ENCODE results near the gene PDS5B.
A peak's percentile ranks its signal among the peaks of the same experiment; 100 is the strongest.

Gene PDS5B

DNA sequence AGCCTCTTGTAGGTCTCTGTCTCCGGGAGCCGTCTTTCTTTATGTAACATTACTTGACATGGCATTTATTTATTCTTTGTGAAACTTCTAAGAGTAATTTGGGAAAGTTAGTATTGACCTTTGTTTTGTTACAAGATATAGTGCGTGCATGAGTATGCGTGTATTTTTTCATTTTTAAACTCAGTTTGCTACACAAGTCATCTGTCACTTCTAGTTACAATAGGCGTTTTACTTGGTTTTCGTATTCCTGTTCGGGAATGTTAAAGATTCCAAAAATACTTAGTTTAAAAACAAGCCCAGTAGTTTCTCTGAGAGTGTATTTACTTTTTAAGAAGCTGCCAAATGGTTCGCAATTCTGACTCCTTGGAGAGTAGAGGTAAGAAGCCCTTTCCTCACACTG, 3.2 kb downstream of the PDS5B start:
- no peak for DNase-seq

DNA sequence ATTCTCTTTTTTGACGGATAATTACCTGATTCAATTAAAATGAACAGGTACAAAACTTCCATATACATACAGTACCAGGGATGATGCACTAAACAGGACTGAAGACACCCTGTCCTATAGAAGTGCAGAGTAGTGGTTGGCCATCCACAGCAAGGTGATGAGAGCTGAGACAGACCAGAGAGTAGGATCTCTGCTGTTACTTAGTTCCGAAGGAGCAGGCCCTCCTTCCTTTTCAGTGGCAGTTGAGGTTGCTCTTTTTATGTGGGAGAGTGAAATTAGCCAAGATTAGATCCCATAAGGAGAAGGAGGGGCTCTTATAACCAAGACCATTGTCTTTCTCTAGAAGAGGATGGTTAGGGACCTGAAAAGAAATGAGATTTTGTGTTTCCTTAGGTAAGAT, 4.0 kb downstream of the PDS5B start:
- no peak for DNase-seq

DNA sequence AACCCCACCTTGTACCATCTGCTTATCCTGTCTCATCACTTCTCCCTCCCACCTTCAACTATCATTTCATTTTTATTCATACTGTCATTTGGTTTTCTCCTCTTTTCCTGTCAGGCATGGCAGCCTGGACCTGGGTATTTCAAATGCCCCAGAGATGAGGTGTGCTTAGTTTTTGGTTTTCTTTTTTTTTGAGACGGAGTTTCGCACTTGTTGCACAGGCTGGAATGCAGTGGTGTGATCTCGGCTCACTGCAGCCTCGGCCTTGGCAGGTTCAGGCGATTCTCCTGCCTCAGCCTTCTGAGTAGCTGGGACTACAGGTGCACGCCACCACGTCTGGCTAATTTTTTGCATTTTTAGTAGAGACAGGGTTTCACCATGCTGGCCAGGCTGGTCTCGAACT, 5.8 kb downstream of the PDS5B start:
- DNase-seq, result no peak

DNA sequence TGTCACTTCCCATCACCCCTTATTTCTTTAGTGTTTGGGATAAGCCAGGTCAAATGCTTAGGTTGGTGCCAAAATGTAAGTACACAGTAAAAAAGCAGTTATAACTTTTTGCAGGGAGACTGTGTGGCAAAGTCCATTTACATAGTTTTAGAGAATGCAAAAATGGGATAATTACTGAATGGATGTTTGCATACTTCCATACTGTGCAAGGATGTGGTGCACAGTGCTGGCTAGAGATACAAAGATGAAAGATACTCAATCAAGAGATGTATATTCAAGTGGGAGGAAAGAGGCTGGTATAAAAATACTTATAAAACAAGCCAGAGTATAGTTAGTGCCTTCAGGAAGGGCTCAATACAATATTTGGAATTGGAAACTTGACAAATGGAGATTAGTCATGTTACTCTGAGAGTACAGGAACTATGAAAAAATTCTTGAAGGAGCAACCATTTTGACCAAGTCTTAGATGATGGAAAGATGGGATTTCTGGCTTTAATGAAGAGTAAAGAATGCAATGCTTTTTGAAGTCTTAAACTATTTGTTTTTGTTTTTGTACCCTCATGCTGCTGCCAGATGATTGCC, 8.0 kb downstream of the PDS5B start:
- DNase-seq, result no peak

DNA sequence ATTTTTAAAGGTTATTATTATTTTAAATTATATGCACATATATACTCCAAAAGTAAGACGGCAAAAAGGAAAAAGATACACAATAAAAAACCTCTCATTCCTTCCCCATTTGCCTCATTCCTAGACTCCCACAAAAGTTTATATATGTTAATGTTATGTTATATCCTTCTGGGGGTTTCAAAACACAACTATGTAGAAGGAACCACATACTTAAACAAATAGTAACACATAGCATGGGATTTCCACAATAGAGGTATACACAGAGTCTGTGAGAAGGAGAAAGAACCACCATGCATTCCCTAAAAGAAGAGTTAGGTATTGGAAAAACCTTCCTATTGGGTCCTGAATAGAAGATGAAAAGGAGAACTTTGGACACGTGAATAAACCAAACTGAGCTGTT, 9.1 kb downstream of the PDS5B start:
- DNase-seq, result no peak

DNA sequence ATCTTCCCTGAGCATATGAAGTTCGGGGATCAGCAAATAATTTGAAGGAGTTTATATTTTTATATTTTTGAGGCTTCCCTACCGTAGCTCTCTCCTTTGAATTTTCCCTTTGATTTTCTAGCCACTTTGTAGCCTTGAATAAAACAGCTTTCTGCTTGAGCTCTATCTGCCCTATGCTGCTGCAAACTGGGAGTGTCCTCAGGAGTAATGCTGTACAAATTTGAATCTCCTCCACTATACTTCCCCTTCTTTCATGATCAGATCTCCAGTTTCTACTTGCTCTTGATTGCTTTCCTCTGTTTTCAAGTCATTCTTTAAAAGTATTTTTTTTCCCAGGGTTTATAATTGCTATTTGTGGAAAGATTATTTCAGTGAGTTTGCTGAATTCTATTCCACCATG, 14.6 kb downstream of the PDS5B start:
- no peak for DNase-seq

DNA sequence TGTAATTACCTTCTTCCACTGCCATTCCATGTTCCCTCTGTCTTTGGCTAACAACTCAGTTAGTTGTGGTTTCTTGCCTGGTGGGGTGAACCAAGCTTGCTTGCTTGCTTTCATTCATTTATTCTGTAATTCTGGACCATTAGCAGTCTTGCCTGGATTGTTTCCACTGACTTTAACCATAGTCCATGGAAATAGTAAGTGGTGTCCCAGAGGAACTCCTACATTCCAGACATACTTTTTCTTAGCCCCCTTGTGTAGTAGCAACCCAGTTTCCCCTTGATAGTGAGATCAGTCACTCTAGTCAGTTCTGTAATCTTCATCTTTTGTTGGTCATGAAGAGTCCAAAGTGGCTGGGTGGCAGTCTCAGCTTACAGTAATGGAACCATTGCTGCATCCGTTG, 23.2 kb downstream of the PDS5B start:
- no peak for DNase-seq

DNA sequence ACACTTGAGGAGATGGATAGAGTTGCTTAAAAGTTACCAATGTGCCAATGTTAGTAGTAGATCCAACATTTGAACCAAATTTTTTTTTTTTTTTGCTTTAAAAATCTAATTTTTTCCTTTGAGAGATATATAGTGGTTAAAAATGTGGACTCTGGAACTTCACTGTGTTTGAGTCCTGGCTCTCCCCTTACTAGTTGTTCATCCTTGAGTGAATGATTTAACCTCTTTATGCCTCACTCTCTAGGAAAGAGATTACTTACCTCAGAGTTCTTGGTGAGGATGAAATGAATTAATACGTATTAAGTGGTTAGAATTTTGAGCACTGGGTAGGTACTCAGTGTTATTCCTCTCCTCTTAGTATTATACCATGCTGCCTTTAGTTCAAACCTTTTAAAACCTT, 24.3 kb downstream of the PDS5B start:
- no peak for DNase-seq

DNA sequence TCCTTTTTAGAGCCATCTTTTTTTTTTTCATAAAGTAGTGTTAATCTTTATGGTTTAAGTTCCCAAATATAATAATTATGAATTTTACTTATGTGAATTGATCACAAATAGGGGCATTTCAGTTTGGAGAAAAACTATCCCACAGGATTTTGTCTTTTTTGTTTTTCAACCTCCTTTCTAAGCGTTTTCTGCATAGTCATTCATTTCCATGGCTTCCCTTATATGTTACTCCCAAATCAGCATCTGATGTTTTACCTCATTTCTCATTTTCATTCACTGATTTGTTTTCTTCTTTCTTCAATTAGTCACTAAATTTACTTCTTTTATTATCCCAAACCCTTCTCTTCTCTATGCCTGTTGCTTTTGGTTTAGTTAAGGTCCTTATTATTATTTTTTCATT, 24.7 kb downstream of the PDS5B start:
- DNase-seq, result no peak

DNA sequence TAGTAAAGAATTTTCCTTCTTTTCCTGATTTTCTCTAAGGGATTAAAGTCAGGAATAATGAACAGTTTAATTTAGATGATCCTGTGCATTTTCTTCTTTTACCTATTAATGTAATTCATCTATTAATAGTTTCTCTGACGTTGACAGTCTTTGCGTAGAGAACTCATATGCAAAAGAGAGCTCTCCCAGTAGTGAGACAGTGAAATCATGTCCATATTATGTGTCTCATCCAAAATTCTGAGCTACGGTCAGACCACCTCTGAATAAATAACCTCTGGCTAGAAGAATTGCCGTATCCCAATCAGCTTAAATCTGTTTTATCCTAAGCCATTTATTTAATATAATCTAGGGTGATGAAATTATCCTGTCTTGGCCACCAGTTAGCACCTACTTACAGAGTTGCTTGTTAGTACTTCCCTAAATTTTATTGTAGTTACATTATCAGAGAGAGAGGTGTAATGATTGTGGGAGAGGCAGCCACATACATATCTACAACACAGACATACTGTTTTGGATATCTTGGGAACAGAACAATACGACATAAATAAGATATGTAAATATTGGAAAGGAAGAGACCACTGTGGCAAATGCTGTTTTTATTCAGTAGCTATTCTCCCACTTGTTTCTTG, 30.7 kb downstream of the PDS5B start:
- DNase-seq, result no peak

DNA sequence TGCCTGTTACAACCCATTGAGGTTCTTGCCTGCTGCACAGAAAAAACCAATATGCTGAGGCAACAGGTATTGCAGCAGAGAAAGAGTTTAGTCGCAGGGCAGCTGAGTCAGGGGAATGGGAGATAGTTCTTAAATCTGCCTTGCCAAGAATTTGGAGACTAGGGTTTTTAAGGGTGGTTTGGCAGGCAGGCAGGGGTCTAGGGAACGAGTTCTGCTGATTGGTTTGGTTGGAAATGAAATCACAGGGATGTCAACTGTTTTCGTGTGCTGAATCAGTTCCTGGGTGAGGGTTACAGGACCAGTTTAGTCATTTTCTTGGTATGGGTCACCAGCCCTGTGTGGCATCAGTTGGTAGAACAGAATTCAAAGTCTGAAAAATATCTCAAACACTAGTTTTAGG, 36.6 kb downstream of the PDS5B start:
- DNase-seq, result no peak

DNA sequence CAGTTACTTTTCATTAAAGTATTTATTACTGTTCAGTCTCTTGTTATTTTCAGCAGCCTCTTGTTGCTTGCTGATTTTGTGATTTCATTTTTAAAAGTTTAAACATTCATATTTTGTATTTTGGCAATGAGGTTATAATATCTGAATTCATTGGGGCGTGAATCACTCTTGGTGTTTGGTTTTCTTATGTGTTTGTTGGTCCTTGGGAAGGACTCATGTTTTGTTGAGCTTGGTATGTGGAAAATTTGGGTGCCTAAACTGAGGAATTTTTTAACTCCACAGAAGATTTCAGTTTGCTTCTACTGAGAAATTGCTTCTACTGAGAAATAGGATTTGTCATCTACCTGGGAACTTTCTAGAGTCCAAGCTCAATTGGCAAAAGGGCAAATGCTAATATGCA, 38.2 kb downstream of the PDS5B start:
- DNase-seq, result no peak

DNA sequence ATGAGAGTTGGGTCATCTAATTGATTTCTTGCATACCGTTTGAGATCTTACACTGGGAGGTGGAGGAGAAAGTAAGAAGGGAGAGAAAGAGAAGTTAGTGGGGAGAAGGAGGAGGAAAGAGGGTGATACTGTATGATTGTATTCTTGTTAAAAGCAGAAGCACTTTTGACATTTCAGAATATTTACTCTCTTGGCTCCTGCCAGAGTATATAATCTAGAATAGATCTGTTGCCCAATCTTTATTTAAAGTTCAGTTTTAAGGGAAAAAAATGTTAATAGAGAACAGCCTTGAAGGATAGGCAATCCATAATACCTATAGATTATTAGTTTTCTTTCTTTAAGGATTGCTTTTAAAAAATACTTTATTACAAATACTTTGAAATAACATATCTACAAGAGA, 41.5 kb downstream of the PDS5B start:
- no peak for DNase-seq

DNA sequence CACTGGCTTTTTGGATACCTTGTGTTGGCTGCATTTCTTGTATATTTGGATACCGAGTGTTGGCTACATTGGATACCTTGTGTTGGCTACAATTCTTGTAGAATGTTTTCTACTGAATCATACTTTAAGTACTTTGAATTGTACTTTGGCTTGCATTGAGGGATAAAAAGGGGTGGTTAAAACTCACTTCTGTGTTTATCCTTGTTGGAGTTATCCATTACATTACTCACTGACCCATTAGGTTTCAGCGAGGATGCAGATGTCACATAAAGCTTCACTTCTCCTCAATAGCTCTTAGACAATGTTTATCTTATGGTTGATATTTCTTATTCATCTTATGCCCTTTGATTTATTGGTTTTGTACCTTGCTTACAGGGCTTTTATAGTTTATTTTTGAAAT, 43.1 kb downstream of the PDS5B start:
- no peak for DNase-seq

DNA sequence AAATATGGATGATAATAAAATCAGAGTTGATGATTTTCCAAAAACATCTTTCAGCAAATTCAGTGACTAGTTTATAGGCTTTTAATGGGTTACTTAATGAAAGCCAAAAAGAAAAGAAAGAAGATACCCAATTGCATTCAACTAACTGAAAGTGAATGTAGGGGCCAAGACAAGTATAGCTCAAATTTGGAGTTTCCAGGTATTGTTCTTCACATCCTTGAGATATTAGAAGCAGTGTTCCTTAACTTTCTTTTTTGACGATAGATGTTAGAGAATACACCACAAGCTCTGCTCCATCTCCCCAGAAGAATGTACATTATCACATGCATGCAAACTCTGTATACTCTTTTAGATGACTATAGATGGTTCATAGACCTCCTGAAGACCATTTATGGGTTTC, 43.6 kb downstream of the PDS5B start:
- no peak for DNase-seq

DNA sequence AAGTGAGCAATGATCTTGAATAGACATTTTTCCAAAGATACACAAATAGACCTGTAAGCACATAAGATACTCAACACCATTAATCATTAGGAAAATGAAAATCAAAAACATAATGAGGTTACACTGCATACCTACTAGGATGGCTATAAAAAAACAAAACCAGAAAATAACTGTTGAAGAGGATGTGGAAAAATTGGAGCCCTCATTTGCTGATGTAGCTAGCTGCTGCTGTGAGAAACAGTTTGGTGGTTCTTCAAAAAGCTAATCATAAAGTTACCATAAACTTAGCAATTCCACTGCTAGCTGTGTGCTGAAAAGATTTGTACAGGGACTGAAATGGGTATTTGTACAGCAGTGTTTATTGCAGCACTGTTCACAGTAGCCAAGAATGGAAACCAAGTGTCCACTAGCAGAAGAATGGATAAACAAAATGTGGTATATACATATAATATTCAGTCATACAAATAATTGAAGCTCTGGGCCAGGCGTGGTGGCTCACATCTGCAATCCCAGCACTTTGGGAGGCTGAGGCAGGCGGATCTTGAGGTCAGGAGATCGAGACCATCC, 46.2 kb downstream of the PDS5B start:
- no peak for DNase-seq

DNA sequence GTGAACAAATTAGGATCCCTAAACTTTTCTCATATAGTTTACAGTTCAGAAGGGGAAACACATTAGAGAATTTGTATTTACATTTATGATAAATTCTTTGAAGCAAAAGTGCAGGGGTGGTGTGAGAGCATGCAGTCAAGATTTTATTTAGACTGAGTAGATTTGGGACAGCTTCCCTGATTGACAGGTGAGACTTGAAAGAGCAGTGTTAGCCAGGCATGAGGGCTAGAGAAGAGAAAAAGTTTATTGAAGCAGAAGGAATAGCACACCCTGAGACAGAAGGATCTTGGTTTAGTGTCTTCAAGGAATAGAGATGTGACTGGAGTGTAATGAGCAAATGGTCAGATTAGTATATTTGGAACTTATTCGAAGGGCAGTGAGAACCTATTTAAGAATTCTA, 50.5 kb downstream of the PDS5B start:
- DNase-seq, result no peak

DNA sequence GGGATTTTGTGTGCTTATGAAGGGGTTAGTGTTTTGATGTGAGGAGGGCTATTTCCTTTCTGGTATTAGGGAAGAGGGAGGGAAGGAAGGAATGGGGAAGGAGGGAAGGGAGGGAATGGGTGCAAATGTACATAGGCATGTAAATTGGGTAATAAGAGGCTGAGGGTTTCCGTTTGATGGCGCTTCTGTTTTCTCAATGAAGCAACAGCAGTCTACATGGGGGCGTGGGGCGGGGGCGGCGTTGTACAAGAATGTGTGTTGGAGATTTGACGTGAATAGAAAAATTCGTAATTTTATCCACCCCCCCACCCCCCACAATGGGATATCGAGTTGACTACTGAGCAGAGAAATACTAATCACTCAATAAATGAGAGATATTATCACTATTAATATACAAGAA, 52.5 kb downstream of the PDS5B start:
- no peak for DNase-seq

DNA sequence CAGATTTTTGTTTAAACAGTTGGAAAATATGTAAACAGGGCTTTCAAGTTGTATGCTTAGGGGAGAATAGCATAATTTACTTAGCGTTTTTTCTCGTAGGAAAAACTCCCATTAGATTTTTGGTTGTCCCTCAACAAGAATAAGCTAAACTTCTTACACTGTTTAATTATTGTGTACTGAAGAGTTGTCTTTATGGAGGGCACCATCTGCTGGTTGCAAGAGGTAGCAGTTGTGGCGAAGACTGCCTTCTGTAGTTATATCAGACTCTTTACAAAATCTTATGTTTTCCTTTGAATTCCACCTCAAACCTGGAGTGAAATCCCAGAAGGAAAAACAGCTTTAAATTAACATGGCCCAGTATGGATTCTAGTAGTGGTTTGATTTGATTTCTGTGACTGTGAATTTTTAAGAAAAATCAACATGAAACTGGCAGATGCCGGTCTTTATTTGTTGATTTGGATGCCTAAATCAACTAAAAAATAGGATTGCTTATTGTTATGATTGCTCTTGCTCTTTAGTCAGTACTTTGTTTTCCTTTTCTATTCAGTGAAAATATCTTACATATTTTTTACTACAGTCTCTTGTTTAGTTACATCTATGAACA, 53.4 kb downstream of the PDS5B start:
- peak; percentile 71 for DNase-seq

DNA sequence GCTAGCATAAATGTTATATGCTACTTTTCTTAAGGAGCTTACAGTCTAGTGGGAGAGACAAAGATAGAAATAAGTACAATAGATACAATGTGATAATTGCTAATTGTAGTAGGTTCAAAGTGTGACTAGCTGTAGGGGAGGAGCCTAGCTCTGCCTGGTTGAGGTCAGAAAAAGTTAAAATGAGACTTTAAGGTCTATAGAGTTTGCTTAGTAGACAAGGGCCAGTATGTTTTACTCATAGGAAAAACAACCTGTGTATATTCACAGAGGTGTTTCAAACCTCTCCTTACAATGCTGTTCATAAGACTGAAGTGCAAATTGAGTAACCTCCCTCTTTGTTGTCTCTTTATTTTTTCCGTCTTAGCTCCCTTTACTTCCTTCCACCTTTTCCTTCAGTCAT, 56.1 kb downstream of the PDS5B start:
- no peak for DNase-seq

DNA sequence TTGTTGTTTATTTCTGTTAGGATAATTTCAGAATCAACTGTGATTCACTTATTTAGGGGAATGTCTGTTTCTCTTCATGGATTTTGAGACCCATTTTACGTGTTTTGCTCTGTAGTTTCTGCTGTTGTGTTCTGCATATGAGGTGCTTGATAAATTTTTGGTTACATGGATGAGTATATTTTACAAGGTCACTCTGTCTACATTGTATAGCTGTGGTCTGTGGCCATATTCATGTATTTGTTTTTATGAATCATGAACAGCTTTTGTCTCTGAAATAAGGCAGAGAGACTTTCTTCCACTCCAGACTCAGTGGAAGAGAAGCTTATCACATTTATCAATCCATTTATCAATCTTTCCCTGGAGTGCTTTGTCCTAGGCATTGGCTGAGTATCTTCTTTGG, 56.6 kb downstream of the PDS5B start:
- DNase-seq, result no peak

DNA sequence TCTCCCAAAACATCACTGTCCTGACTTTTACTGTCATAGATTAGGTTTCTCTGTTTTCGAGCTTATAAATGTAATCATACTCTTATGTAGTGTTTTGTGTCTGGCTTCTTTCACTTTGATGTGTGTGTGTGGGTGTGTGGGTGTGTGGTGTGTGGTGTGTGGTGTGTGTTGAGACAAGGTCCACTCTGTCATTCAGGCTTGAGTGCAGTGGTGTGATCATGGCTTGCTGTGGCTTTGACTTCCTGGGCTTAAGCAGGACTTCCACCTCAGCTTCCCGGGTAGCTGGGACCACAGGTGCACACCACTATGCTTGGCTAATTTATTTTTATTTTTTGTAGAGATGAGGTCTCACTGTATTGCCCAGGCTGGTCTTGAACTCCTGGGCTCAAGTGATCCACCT, 59.6 kb downstream of the PDS5B start:
- peak; percentile 35 for DNase-seq

DNA sequence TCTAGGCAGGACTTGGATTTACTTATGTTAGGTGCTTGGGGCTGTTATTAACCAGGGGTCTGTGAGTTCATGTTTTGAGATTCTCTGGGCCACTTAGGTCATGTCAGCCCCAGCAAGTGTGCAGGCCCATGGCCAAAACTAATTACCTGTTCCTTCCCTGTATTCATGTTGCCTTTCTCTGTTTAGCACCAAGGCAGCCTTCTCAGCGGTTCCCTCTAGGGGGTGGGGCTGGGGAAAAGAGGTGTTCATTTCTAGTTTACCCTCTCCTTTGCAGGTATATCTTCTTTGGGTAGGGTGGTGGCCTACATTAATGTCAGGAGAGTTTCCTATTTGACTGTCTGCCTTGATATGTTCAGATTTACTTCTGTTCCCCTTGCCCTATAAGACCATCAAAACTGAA, 61.7 kb downstream of the PDS5B start:
- peak; percentile 10 for DNase-seq

DNA sequence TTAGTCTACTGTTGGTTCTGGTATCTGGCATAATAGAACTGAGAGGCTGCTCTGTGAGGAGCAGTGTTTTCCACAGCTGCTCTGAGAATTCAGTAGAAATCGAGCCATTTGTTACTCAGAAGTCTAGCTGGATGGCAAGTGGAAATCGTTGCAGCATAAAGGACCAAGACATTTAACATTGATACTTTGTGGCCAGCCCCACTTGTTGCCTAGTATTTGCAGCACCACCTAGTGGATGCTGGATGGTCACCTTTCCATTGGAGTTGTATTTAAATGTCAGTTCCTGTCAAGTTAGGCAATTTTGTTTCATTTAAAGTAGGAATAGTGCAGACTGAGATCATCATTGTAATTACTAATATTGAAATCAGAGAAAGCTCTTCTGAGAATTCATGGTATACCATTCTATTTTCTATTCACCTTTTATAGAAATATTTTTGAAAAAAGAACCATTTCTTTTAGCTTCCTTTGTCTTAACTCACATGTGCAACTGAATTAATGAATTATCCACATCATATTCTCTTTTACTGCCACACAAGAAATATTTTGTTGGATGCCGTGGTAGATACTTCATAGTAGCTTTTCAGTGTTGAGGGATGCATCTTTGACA, 64.6 kb downstream of the PDS5B start:
- peak; percentile 71 for DNase-seq
